HG03342 (cell line): ENCODE results near the gene KCTD14.
"Not testable (repeated sequence)": the region's sequence is repeated elsewhere in the genome, so short reads cannot be mapped to it uniquely, and the experiment has no call there.

Experiments
- ATAC-seq: cut with Tn5 transposase; IDR thresholded peaks from one replicate; pipeline ENCODE4 v1.9.1; 2021; ENCODE audit warnings: mild to moderate bottlenecking, moderate library complexity; ENCODE audit not compliant: unreplicated experiment

The KCTD14 gene

DNA sequence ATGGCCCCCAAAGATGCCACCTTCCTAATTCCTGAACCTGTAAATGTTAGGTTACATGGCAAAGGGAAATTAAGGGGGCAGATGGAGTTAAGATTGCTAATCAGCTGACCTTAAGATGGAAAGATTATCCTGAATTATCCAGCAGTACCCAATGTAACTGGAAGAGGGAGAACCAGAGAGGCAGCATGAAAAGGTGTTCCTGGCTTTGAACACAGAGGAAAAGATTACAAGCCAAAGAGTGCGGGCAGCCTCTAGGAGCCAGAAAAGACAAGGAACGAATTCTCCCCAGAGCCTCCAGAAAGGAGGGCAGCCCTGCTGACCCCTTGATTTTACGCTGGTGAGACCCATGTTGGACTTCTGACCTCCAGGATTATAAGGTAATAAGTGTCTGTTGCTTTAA, 25.5 kb upstream of the KCTD14 start:
- ATAC-seq: no peak

DNA sequence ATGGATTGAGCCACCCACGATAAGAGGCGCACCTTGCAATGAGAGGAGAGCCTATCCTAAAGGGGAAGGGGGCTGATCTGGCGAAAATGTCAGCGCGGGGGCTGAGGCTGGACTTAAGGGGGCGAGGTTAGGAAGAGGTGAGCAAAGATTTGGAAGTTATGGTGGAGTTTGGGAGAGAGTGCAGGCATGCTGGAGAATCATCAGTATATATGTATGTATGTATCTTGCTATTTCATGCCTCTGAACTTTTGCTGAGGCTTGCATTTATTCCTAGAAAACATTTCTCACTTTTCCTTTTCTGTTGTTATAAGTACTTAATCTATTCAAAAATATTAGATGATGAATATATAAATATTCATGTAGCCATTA, 23.4 kb upstream of the KCTD14 start:
- no peak for ATAC-seq

DNA sequence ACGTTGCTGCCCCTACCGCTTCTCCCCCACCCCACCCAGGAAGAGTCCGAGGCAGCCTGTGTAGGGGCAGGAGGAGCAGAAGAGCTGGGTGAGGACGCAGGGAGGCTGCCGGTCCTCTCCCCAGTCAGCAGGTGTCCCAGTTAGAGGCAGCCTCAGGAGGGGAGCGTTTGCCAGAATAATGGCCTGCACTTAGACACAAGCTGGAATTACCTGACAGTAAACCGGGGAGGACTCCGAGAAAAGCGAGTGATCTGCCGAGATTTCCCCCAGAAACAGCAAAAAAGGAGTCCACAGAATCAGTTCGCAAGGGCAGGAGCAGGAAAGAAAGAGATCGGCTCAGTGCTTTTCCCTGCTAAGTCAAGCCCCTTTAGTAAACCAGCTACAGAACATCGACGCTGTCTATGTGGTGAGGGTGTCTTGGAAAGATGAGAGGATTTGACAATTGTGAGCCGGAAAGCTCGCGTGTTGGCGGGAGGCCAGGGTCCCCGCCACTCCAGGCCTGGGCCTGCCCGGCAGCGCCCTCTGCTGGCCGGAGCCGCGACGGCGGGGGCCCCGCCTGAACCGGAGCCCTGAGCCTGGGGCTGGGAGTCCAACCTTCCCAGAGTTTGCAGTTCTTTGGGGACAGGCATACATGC, 22.9 kb upstream of the KCTD14 start:
- ATAC-seq: peak; percentile 70

DNA sequence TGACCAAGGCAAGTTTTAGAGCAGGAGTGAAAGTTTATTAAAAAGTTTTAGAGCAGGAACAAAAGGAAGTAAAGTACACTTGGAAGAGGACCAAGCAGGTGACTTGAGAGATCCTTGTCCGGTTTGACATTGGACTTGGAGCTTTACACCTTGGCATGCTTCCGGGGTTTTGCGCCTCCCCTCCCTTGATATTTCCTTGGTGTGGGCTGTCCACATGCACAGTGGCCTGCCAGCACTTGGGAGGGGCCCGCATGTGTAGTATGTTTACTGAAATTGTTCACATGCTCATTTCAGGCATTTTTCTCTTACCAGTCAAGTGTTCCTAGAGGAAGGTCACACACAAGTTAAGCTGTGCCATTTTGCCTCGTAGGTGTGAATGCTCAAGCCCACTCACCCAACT, 21.6 kb upstream of the KCTD14 start:
- ATAC-seq: no peak

DNA sequence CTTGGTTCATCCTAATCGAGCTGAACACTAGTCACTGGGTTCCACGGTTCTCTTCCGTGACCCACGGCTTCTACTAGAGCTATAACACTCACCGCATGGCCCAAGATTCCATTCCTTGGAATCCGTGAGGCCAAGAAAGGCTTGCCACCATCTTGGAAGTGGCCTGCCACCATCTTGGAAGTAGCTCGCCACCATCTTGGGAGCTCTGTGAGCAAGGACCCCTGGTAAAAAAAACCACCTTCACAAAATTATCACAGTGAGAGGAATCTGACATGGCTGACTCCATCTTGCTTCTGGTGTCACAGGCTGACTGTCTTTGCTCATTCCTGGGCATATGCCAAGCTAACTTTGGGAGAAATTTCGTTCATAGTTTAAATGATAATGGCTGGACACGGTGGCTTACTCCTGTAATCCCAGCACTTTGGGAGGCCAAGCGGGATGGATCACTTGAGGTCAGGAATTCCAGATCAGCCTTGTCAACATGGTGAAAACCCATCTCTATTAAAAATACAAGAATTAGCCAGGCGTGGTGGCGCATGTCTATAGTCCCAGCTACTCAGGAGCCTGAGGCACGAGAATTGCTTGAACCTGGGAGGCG, 18.9 kb upstream of the KCTD14 start:
- ATAC-seq: no peak

DNA sequence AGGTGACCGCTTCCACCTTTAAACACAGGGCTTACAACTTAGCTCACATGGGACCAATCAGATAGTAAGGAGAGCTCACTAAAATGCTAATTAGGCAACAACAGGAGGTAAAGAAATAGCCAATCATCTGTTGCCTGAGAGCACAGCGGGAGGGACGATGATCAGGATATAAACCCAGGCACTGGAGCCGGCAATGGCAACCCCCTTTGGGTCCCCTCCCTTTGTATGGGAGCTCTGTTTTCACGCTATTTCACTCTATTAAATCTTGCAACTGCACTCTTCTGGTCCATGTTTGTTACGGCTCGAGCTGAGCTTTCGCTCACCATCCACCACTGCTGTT, 18.3 kb upstream of the KCTD14 start:
- ATAC-seq: not testable (repeated sequence)

DNA sequence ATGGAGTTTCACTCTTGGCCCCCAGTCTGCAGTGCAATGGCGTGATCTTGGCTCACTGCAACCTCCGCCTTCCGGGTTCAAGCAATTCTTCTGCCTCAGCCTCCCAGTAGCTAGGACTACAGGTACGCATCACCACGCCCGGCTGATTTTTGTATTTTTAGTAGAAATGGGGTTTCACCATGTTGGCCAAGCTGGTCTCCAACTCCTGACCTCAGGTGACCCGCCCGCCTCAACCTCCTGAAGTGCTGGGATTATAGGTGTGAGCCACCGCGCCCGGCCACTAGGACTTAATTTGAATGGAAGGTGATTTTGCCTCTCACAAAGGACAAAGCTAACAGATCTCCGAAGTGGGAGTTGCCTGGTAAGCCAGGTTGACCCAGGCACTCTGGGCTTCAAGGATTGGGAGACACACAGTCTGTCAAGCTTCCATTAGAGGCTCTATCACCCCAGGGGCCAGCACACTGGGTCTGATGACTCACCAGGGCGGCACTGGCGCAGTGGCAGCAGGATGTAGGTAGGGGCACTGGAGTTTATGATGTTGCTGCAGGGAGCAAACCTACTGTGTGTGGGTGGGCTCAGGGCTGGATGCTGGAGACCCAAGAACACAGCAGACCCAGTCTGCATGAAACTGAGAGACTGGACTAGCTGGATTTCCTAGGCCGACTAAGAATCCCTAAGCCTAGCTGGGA, 17.8 kb upstream of the KCTD14 start:
- ATAC-seq: no peak

DNA sequence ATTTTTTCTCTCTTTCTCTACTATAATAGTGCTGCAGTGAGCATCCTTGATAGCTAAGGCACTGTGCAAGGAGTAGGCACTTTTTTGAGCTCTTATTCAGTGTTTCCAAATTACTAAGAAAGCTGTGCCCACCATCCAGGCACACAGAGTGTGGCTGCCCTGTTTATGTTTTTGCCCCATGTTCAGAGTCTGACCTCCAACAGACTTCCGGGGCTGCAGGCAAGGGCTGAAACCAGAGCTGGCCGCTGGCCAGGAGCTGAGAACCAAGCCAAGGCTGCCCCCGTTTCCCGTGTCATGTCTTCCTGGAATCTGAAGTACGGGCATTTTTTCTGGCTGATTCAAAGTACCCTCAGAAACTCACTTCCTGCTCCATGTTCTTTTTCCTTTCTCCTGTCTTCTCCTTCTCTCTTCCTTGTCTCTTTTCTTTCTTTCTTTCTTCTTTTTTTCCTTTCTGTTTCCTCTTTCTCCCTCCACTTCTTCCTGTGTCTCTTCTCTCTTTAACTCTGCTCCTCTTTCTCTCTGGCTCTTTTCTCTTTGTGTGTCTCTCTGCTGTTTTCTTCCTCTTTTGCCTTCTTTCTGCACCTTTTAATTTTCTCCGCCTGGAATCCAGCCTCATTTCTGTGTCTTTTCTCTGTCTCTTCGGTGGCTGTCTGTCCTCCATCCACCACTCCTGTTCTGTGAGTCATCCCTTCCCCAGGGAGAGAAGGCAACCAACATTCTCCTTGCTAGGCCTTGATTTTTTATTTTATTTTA, 17.0 kb upstream of the KCTD14 start:
- peak; percentile 70 for ATAC-seq

DNA sequence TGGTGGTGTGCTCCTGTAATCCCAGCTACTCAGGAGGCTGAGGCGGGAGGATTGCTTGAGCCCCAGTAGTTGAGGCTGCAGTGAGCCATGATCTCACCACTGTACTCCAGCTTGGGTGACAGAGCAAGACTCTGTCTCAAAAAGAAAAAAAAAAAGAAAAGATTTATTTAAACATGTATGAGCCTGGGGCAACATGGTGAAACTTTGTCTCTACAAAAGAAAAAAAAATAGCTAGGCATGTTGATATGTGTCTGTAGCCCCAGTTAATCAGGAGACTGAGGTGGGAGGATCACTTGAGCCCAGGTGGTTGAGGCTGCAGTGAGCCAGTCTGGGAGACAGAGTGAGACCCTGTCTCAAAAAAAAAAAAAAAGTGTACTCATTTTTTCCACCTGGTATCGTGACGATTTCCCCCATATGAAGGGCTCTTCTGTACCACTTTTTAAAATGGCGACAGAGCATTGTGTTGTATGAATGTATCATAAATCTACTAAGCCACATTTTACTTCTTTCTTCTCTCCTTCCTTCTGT, 16.4 kb upstream of the KCTD14 start:
- ATAC-seq: no peak

DNA sequence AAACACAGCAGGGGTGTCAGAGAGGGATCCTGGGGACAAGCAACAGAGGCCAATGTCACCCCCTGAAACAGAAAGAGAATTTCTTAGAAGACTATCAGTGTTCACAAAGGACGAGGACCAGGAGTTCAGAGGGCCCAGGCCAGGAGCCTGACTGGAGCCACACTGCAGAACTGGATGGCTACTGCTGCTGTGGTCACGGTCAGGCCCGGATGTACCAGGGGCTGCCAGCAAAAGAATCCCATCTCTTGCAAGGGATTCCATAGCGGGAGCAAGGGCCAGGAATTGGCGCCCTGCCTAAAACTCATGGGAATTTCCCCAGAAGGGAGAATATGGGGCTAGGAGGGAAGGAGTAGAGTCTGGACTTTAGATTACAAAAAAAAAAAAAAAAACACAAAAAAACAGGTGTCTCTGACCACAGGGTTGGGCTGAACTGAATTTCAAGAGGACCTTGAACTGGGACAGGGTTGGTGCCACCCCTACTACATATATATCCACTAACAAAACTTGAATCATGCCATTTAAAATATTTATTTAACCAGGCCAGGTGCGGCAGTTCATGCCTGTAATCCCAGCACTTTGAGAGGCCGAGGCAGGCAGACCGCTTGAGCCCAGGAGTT, 15.7 kb upstream of the KCTD14 start:
- ATAC-seq: no peak

DNA sequence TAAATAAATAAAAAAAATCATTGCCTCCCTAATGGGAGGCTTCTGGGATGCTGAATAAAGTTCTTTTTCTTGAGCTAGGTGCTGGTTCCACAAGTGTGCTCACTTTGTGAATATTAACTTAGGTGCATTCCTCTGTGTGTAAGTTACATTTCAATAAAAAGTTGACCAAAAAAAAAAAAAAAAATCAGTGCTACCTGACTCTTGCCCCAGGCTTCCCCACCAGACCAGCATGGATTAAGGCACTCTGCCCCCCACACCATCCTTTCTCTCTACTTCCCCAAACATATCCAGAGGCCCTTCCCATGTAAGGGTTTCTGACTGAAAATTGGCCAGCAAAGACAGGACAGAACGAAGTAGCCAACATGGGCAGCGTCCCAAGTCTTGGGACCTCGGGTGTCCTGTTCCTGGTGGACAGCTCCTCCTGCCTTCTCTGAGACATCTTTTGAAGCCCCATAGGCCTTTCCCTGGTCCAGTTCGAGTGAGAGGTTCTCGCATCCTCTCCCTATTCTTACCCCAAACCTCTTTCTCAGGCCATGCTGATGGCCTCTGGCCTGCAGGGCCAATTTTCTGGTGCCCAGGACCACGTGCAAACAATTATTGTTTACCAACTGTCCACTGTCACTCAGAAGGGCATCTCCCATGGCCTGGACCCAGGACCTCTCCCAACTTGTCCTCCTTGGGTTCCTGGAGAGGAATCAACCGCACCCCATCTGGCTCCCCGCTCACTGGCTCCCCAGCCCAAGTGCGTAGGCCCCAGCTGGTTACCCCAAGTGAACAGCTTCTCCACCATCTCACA, 14.9 kb upstream of the KCTD14 start:
- no peak for ATAC-seq

DNA sequence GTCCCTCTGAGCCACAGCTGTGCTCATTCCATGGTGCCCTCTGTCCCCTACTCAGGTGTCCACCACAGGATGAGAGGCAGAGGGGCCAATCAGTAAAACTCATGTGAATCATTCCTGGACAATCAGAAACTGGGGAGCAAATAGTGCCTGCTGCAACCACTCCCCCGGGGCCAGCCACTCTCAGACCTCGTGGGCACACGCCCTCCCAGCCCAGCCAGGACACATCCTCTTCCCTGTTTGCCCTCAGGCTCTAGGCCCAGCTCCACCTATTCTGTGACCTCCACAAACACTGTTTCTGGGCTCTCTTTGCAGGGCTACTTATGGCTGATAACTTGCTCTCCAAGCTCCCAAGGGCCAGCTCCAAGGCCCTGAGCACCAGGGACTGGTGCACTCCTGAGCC, 14.0 kb upstream of the KCTD14 start:
- ATAC-seq: no peak

DNA sequence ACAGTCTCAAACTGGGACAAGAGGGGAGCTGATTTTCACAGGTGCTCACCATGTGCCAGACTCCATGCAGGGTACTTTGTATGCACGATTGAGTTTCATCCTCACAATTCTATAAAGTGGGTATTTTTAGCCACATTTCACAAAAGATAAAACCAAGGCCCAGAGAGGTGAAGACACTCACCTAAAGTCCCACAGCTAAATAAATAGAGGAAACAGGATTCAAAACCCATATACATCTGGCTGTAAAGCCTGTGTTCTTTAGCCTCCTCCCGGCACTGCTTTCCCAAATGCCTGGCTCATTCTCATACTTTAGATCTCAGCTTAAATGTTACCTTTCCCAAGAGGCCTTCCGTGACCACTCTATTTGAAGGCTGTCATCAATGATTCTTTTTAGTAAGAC, 13.2 kb upstream of the KCTD14 start:
- ATAC-seq: no peak

DNA sequence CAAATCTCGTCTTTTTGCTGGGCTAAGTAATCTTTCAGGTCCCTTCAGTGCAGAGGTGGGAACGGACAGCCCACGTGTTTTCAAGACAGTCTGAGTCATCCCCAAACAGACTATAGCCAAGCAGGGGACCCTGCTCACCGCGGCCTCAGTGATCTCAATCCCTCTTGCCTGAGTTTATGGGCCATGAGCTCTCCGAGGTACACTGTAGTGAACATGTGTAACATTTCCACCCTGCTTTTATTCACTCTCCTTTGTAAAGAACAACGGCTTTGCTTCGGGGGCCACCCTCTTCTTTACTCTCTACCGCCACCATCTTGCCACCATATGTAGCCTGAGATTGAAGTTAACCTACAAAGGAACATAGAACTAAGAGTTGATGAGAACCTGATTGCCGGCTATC, 11.5 kb upstream of the KCTD14 start:
- no peak for ATAC-seq

DNA sequence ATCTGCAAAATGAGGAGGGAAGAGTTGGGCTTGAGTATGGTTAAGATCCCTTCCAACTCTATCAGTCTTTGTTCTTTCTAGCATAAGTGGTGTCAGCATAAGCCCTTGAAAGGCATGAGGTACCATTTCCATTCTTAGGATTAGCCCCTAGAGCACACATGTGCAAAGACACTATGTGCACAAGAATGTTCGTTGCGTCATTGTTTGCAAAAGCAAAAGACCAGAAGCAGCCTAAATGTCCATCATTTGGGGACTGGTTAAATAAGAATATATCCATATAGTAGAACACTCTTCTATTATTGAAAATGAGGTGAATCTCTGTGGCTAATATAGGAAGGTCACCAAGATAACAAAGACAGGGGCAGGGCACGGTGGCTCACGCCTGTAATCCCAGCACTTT, 10.0 kb upstream of the KCTD14 start:
- ATAC-seq: no peak

DNA sequence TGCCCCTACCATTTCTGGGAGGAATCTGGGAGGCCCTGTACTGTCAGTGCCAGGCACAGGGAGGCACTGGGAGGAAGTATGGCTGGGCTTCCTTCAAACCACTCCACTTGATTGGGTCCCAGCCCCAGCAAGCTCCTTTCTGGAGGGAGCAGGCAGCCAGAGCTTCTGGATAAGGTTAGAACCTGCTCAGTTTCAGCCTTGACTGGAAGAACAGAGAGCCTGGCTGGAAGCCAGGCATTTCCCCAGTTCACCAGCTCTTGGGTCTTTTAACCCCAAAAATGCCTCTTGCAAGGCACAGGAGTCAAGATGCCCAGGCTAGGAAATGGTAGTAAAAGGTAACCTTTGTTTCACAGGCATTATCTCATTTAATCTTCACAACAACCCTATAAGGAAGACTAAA, 9.0 kb upstream of the KCTD14 start:
- no peak for ATAC-seq

DNA sequence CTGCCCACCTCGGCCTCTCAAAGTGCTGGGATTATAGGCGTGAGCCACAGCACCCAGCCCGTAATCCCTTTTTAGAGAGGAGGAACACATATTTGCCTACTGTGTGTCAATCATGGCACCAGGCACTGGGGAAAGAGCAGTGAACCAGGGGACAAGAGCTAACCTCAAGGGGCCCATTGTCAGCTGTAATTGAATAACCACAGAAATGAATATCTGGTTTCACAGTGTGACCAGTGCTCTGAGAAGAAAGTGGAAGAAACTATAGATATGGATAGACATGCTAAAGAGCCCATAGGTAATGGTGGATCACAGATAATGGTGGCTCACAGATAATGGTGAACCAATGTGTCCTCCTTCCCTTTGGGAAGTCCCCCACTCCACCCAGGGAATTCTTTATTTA, 8.6 kb upstream of the KCTD14 start:
- ATAC-seq: peak; percentile 85

DNA sequence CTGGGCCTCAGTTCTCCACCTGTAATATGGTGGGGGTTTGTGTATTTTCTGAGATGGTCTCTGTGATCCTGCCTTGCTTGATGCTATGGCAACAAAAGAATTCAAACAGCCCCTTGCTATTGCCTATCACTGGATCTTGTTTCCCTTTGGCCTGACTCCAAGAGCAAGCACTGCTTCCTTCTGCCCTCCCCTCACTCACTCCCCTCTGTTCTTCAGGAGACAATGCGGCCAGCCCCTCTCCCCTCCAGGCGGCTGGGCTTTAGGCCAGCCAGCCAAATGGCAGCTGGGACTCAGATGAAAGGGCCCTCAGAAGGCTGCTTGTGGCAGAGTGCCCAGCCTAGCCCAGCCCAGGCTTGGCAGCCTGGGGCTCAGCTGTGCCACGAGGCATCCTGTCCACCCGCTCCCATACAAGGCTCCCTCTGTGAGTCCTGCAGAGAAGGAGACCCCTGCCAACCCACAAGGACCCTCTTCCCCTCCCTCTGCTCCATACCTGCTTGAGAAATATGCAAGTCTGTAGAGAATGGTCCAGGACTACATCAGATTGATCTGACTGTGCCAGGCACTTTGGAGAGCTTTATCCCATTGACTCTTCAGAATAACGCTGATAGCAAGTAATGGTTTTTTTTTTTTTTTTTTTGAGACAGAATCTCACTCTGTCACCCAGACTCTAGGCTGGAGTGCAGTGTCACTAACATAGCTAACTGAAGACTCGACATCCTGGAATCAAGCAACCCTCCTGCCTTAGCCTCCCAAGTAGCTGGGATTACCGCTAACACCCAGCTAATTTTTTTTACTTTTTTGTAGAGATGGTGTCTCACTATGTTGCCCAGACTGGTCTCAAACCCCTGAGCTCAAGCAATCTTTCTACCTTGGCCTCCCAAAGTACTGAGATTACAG, 7.6 kb upstream of the KCTD14 start:
- ATAC-seq: no peak

DNA sequence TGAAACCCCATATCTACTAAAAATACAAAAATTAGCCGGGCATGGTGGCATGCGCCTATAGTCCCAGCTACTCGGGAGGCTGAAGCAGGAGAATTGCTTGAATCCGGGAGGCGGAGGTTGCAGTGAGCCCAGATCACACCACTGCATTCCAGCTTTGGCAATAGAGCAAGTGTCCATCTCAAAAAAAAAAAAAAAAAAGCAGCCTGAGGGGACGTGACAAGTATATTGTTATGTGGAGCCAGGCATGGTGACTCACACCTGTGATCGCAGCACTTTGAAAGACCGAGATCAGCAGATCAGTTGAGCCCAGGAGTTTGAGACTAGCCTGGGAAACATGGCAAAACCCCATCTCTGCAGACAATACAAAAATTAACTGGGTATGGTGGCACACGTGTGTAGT, 5.3 kb upstream of the KCTD14 start:
- ATAC-seq: not testable (repeated sequence)

DNA sequence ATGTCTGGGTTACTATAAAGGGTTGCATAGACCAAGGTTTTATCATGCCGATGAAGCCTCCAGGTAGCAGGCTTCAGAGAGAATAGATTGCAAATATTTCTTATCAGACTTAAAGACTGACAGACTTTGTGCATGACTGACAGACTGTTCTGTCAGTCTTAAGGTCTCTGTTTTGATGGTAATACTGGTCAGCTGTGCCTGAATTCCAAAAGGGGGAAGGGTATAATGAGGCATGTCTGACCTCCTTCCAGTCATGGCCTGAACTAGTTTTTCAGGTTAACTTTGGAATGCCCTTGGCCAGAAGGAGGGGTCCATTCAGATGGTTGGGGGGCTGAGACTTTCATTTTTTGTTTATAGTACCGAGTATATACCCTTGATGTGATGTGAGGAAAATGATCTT, 4.7 kb upstream of the KCTD14 start:
- ATAC-seq: no peak
